ENCODE data around the gene BSG. TPM values are rescaled to one million over a fixed set of nuclear protein-coding genes. Genes with fewer than 3 reads are reported as not detected.
A peak's percentile ranks its signal among the peaks of the same experiment; 100 is the strongest.

BSG gene
- total and polyA plus RNA-seq, 2 experiments from 2014 or later, result 957 to 973 TPM

GRCh38 chr19:572743-573518 lies 535 bp downstream of the BSG start:
- Histone ChIP-seq H3K4me2 (peak overlapping the region; percentile 100), H3K9me2 (ENCODE audit: insufficient read depth) (no peaks in the 10 kb centered on the region), H3K27me3 (ENCODE audit: insufficient read depth) (no peaks in the 10 kb centered on the region), H2AFZ (no peak overlapping the region), H3K36me3 (ENCODE audit: insufficient read depth) (no peaks in the 10 kb centered on the region), H4K20me1 (replicated peaks; ENCODE audit: insufficient read depth) (peaks cover 39% of the 10 kb centered on the region), H3F3A (replicated peaks; ENCODE audit: low read depth) (peaks cover 15% of the 10 kb centered on the region), H3K4me1 (ENCODE audit: insufficient read depth) (peaks cover 18% of the 10 kb centered on the region), H3K79me2 (replicated peaks; ENCODE audit: insufficient read depth) (peaks cover 55% of the 10 kb centered on the region), H3K27ac (ENCODE audit: low read depth) (peak overlapping the region; percentile 45; the same call in 1 of the 2 replicates), H3K4me3 (peak overlapping the region; percentile 96)
- peaks cover 29% of the 10 kb centered on the region for H3K4me1 Mint-ChIP-seq
- peaks cover 42% of the 10 kb centered on the region for H3K27me3 Mint-ChIP-seq (ENCODE audit: insufficient read depth, low read depth, poor library complexity)
- peak; percentile 59 for DNase-seq (ENCODE audit: low spot score)
- H3K36me3 Mint-ChIP-seq (ENCODE audit: low read depth), result peaks cover 30% of the 10 kb centered on the region
- ATAC-seq, result peak; percentile 17
- peak overlapping the region; percentile 82 for H3K27ac Mint-ChIP-seq
- peaks cover 16% of the 10 kb centered on the region for H3K9me3 Mint-ChIP-seq
- H3K4me3 Mint-ChIP-seq, result peak overlapping the region; percentile 90
- no peak for TF ChIP-seq POLR2AphosphoS5 (IDR thresholded peaks at IDR 0.05; ENCODE audit: low read depth)
- no peak for TF ChIP-seq CTCF (conservative IDR thresholded peaks at IDR 0.05; ENCODE audit: low read depth in 2 of 2)
- TF ChIP-seq JUNB (IDR thresholded peaks at IDR 0.05; ENCODE audit: unreplicated experiment), result no peak
- TF ChIP-seq ZNF331 (CRISPR knock-in tag; IDR thresholded peaks at IDR 0.05; ENCODE audit: low read depth), result no peak
- TF ChIP-seq ETS1 (IDR thresholded peaks at IDR 0.05), result no peak
- TF ChIP-seq STAT1 (IDR thresholded peaks at IDR 0.05; ENCODE audit: unreplicated experiment), result no peak
- TF ChIP-seq NANOG (IDR thresholded peaks at IDR 0.05; ENCODE audit: borderline replicate concordance), result no peak
- no peak for TF ChIP-seq EZH2 (IDR thresholded peaks at IDR 0.05; ENCODE audit: low read depth, unreplicated experiment)

DNA sequence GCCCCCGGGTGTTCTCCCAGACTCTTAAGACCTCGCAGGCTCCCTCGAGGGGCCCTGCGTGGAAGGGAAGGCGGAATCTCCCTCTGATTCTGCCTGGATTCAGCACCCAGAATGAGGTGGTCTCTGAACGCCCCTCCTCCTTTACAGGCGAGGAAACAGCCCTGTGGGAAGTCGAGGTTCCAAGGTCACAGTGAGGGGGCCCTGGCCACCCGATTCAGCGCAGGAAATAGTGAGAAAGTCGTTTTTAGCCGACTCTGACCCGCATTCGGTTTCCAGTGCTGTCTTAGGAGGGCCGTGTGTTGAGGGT lies 1.1 kb downstream of the BSG start:
- peak overlapping the region; percentile 96 for H3K4me3 ChIP-seq
- H3K9me2 ChIP-seq (ENCODE audit: insufficient read depth), result no peaks in the 10 kb centered on the region
- H3K4me2 ChIP-seq, result peak overlapping the region; percentile 100
- H3K4me1 ChIP-seq (ENCODE audit: insufficient read depth), result peaks cover 18% of the 10 kb centered on the region
- H3K36me3 Mint-ChIP-seq (ENCODE audit: low read depth), result peaks cover 33% of the 10 kb centered on the region
- peak; percentile 9 for DNase-seq (ENCODE audit: low spot score)
- H4K20me1 ChIP-seq (replicated peaks; ENCODE audit: insufficient read depth), result peaks cover 41% of the 10 kb centered on the region
- peaks cover 61% of the 10 kb centered on the region for H3K79me2 ChIP-seq (replicated peaks; ENCODE audit: insufficient read depth)
- H3K27me3 Mint-ChIP-seq (ENCODE audit: insufficient read depth, low read depth, poor library complexity), result peaks cover 42% of the 10 kb centered on the region
- ATAC-seq, result no peak
- H3K27ac ChIP-seq (ENCODE audit: low read depth), result peak overlapping the region; percentile 51; the same call in 1 of the 2 replicates
- H3K27me3 ChIP-seq (ENCODE audit: insufficient read depth), result no peaks in the 10 kb centered on the region
- peaks cover 16% of the 10 kb centered on the region for H3K9me3 Mint-ChIP-seq
- H3K4me3 Mint-ChIP-seq, result peak overlapping the region; percentile 90
- peaks cover 29% of the 10 kb centered on the region for H3K4me1 Mint-ChIP-seq
- H3K27ac Mint-ChIP-seq, result peak overlapping the region; percentile 75
- H2AFZ ChIP-seq, result no peak overlapping the region
- H3K36me3 ChIP-seq (ENCODE audit: insufficient read depth), result no peaks in the 10 kb centered on the region
- H3F3A ChIP-seq (replicated peaks; ENCODE audit: low read depth), result peaks cover 15% of the 10 kb centered on the region
- TF ChIP-seq POLR2AphosphoS5 (IDR thresholded peaks at IDR 0.05; ENCODE audit: low read depth), result no peak
- TF ChIP-seq ETS1 (IDR thresholded peaks at IDR 0.05), result no peak
- no peak for TF ChIP-seq JUNB (IDR thresholded peaks at IDR 0.05; ENCODE audit: unreplicated experiment)
- no peak for TF ChIP-seq STAT1 (IDR thresholded peaks at IDR 0.05; ENCODE audit: unreplicated experiment)
- TF ChIP-seq, protein P1, sequence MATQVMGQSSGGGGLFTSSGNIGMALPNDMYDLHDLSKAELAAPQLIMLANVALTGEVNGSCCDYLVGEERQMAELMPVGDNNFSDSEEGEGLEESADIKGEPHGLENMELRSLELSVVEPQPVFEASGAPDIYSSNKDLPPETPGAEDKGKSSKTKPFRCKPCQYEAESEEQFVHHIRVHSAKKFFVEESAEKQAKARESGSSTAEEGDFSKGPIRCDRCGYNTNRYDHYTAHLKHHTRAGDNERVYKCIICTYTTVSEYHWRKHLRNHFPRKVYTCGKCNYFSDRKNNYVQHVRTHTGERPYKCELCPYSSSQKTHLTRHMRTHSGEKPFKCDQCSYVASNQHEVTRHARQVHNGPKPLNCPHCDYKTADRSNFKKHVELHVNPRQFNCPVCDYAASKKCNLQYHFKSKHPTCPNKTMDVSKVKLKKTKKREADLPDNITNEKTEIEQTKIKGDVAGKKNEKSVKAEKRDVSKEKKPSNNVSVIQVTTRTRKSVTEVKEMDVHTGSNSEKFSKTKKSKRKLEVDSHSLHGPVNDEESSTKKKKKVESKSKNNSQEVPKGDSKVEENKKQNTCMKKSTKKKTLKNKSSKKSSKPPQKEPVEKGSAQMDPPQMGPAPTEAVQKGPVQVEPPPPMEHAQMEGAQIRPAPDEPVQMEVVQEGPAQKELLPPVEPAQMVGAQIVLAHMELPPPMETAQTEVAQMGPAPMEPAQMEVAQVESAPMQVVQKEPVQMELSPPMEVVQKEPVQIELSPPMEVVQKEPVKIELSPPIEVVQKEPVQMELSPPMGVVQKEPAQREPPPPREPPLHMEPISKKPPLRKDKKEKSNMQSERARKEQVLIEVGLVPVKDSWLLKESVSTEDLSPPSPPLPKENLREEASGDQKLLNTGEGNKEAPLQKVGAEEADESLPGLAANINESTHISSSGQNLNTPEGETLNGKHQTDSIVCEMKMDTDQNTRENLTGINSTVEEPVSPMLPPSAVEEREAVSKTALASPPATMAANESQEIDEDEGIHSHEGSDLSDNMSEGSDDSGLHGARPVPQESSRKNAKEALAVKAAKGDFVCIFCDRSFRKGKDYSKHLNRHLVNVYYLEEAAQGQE (IDR thresholded peaks at IDR 0.05; ENCODE audit: unreplicated experiment), result no peak
- no peak for TF ChIP-seq ZNF114 (CRISPR knock-in tag; IDR thresholded peaks at IDR 0.05)
- TF ChIP-seq EZH2phosphoT487 (IDR thresholded peaks at IDR 0.05; ENCODE audit: unreplicated experiment), result no peak
